Stimulated activated CD8-positive, alpha-beta memory T cell treated with anti-CD3 and anti-CD28 coated beads, Interleukin-15, amount 100 ng/mL, for 24 hours (primary cell): Measurements from ENCODE around the gene SH3D21.

Experiments used
- DNase-seq: peaks from one replicate; pipeline ENCODE4 v3.0.0-alpha.2; 2020; ENCODE audit warnings: low read depth

The SH3D21 gene

GRCh38 chr1:36359383-36359782, 53.2 kb downstream of the SH3D21 start:
- DNase-seq, result no peak

DNA sequence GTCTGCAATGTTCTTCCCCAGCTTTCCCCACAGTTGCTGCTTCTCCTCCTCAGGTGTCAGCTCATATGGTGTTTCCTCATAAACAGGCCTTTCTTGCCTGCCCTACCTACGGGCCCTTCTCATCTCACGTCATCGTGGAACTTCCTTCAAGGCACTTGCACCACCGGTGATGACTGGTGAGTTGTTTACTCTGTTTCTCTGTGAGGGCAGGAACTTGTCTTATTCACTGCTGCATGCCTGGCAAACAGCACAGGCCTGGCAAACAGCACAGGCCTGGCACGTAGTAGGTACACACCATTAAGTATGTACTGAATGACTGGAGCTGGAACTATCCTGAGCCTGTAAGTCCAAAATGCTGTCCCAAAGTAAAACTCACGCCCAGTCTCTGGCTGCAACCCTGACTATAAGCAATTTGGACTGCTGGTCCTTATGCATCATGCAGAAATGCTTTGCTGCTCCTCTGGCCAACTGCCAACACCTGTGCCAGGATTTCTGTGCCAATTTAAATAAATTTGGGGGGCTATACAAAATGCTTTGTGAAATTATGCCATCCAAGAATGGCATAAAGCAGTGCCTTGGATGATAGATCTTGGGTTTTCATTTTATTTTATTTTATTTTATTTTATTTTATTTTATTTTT, 53.9 kb downstream of the SH3D21 start:
- DNase-seq, result no peak

DNA sequence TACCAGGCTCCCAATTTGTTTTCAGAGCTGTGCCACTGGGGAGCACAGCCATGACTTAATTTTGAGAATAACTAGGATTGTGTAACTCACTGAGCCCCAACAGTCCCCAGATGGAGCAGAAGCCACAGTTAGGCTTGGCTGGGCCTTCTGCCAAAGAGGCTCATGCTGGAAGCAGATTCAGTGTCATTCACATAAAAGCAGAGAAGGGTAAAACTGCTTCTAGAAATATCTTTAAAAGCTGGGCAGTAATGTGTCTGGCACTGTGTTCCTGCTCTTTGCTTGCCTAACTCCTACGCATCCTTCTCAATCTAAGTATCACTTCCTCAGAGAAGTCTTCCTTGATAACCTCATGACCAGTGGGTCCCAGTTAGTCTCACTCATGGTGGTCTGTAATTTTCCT, 59.2 kb downstream of the SH3D21 start:
- no peak for DNase-seq

- no peak for DNase-seq
These were observed 60.0 kb downstream of the SH3D21 start for GRCh38 chr1:36366091-36366661.

DNA sequence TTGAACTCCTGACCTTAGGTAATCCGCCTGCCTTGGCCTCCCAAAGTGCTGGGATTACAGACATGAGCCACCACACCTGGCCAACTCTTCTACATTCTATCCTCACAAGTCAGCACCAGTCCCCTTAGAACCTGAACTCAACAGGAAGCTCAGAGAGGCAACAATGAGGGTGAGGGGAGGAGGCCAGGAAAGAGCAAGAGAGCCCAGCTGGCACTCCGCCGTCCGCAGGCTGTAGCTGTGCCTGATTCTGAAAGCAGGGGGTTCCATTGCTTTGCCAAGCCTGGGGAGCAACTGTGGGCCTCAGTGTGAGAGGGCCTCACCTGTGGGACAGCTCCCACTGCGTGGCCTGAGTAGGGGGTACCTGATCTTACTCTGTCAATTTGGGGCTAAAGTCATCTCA, 60.9 kb downstream of the SH3D21 start:
- DNase-seq, result no peak

- no peak for DNase-seq
These were observed 61.6 kb downstream of the SH3D21 start for GRCh38 chr1:36367798-36368197.

GRCh38 chr1:36369061-36369861, 63.1 kb downstream of the SH3D21 start:
- peak; percentile 74 for DNase-seq
